Measurements from ENCODE around the gene THOC5. TPM values are rescaled to one million over a fixed set of nuclear protein-coding genes. Genes with fewer than 3 reads are reported as not detected.
"Not testable (repeated sequence)": the region's sequence is repeated elsewhere in the genome, so short reads cannot be mapped to it uniquely, and the experiment has no call there.

The THOC5 gene
- total RNA-seq, 1 donor from 2014 or later = 69.0 TPM

GRCh38 chr22:29550005-29550404, 3.6 kb downstream of the THOC5 start:
- H3K4me3 Mint-ChIP-seq = no peak overlapping the region

GRCh38 chr22:29545045-29545444, 8.5 kb downstream of the THOC5 start:
- H3K27ac Mint-ChIP-seq; H3K9me3 Mint-ChIP-seq; H3K27me3 Mint-ChIP-seq (ENCODE audit: insufficient read depth); DNase-seq (ENCODE audit: low spot score); intact Hi-C loops (cut with micrococcal nuclease); H3K4me3 Mint-ChIP-seq: not testable (repeated sequence)
- peaks cover 10% of the 10 kb centered on the region for H3K4me1 Mint-ChIP-seq (ENCODE audit: low read depth)
- H3K36me3 Mint-ChIP-seq (ENCODE audit: low read depth) = peaks cover 50% of the 10 kb centered on the region

More at GRCh38 chr22:29550005-29550404, 3.6 kb downstream of the THOC5 start:
- Mint-ChIP-seq H3K9me3 (no peaks in the 10 kb centered on the region), H3K27me3 (ENCODE audit: insufficient read depth) (no peaks in the 10 kb centered on the region), H3K36me3 (ENCODE audit: low read depth) (peaks cover 33% of the 10 kb centered on the region), H3K27ac (no peak overlapping the region), H3K4me1 (ENCODE audit: low read depth) (peaks cover 23% of the 10 kb centered on the region)
- DNase-seq (ENCODE audit: low spot score) = no peak
- intact Hi-C loops (cut with micrococcal nuclease) = loop anchor here (10.0 kb wide), 1 partner anchor 875 kb away; the partner anchor contains the start of gene MTFP1

DNA sequence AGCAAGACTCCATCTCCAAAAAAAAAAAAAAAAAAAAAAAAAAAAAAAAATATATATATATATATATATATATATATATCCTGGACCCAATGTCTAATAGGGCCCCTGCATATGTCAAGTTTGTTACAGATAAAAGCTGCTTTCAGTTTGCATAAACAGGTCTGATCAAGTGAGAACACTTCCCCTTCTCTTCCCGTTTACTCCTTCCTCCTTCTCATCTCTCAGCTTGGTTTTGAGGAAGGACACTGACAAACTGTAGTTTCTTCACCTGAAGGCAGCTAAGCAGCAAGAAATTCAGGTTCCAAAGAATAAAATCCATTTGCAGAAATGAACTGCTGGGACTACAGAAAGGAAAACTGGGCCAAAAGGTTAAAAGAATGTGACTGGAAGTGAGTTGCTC, 11.7 kb downstream of the THOC5 start:
- Mint-ChIP-seq H3K27me3 (ENCODE audit: insufficient read depth) (no peaks in the 10 kb centered on the region), H3K27ac (no peak overlapping the region), H3K9me3 (no peaks in the 10 kb centered on the region), H3K4me1 (ENCODE audit: low read depth) (no peaks in the 10 kb centered on the region), H3K4me3 (no peak overlapping the region), H3K36me3 (ENCODE audit: low read depth) (peaks cover 38% of the 10 kb centered on the region)
- DNase-seq (ENCODE audit: low spot score) = no peak
- intact Hi-C loops (cut with micrococcal nuclease) = no loop called here

GRCh38 chr22:29539105-29539504, 14.5 kb downstream of the THOC5 start:
- H3K4me1 Mint-ChIP-seq (ENCODE audit: low read depth) = no peaks in the 10 kb centered on the region
- H3K27me3 Mint-ChIP-seq (ENCODE audit: insufficient read depth) = no peaks in the 10 kb centered on the region
- H3K27ac Mint-ChIP-seq = no peak overlapping the region
- no peak for DNase-seq (ENCODE audit: low spot score)
- peaks cover 41% of the 10 kb centered on the region for H3K36me3 Mint-ChIP-seq (ENCODE audit: low read depth)
- intact Hi-C loops (cut with micrococcal nuclease) = no loop called here
- H3K9me3 Mint-ChIP-seq = no peaks in the 10 kb centered on the region
- no peak overlapping the region for H3K4me3 Mint-ChIP-seq

GRCh38 chr22:29536411-29536810, 17.1 kb downstream of the THOC5 start:
- no peaks in the 10 kb centered on the region for H3K9me3 Mint-ChIP-seq
- H3K4me1 Mint-ChIP-seq (ENCODE audit: low read depth) = no peaks in the 10 kb centered on the region
- intact Hi-C loops (cut with micrococcal nuclease) = no loop called here
- H3K36me3 Mint-ChIP-seq (ENCODE audit: low read depth) = peaks cover 40% of the 10 kb centered on the region
- DNase-seq (ENCODE audit: low spot score) = no peak
- H3K4me3 Mint-ChIP-seq = no peak overlapping the region
- no peak overlapping the region for H3K27ac Mint-ChIP-seq
- no peaks in the 10 kb centered on the region for H3K27me3 Mint-ChIP-seq (ENCODE audit: insufficient read depth)

DNA sequence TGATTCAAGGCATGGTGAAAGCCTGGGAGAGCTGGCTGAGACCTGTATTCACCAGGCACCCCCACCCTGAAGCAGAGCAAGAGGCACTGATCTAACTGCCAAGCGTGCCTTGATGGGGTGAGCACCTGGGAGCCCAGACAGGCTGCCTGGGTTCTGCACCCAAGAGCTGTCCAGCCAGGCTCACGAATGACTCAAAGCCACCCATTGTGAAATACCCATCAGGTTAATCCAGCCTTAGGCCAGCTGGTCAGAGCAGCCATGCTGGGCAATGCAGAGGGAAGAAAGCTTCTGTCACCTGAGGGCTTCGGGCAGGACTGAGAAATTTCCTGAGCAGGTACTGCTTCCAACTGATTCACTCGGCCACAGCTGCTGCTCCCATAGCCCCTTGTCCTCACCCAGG, 22.1 kb downstream of the THOC5 start:
- no peaks in the 10 kb centered on the region for H3K9me3 Mint-ChIP-seq
- no peak overlapping the region for H3K4me3 Mint-ChIP-seq
- no peak overlapping the region for H3K27ac Mint-ChIP-seq
- peaks cover 36% of the 10 kb centered on the region for H3K36me3 Mint-ChIP-seq (ENCODE audit: low read depth)
- no peaks in the 10 kb centered on the region for H3K4me1 Mint-ChIP-seq (ENCODE audit: low read depth)
- intact Hi-C loops (cut with micrococcal nuclease) = no loop called here
- no peaks in the 10 kb centered on the region for H3K27me3 Mint-ChIP-seq (ENCODE audit: insufficient read depth)
- no peak for DNase-seq (ENCODE audit: low spot score)

GRCh38 chr22:29530716-29531115, 22.8 kb downstream of the THOC5 start:
- intact Hi-C loops (cut with micrococcal nuclease) = no loop called here
- no peak overlapping the region for H3K4me3 Mint-ChIP-seq
- H3K36me3 Mint-ChIP-seq (ENCODE audit: low read depth) = peaks cover 34% of the 10 kb centered on the region
- H3K9me3 Mint-ChIP-seq = no peaks in the 10 kb centered on the region
- DNase-seq (ENCODE audit: low spot score) = no peak
- H3K27me3 Mint-ChIP-seq (ENCODE audit: insufficient read depth) = no peaks in the 10 kb centered on the region
- no peak overlapping the region for H3K27ac Mint-ChIP-seq
- H3K4me1 Mint-ChIP-seq (ENCODE audit: low read depth) = no peaks in the 10 kb centered on the region

GRCh38 chr22:29528144-29528543, 25.4 kb downstream of the THOC5 start:
- no peaks in the 10 kb centered on the region for H3K27me3 Mint-ChIP-seq (ENCODE audit: insufficient read depth)
- no peak overlapping the region for H3K27ac Mint-ChIP-seq
- intact Hi-C loops (cut with micrococcal nuclease) = no loop called here
- H3K4me1 Mint-ChIP-seq (ENCODE audit: low read depth) = no peaks in the 10 kb centered on the region
- no peaks in the 10 kb centered on the region for H3K9me3 Mint-ChIP-seq
- peaks cover 27% of the 10 kb centered on the region for H3K36me3 Mint-ChIP-seq (ENCODE audit: low read depth)
- no peak for DNase-seq (ENCODE audit: low spot score)
- no peak overlapping the region for H3K4me3 Mint-ChIP-seq

- H3K4me1 Mint-ChIP-seq (ENCODE audit: low read depth) = no peaks in the 10 kb centered on the region
- no peaks in the 10 kb centered on the region for H3K9me3 Mint-ChIP-seq
- DNase-seq (ENCODE audit: low spot score) = peak; percentile 1
- no peaks in the 10 kb centered on the region for H3K27me3 Mint-ChIP-seq (ENCODE audit: insufficient read depth)
- peaks cover 32% of the 10 kb centered on the region for H3K36me3 Mint-ChIP-seq (ENCODE audit: low read depth)
- intact Hi-C loops (cut with micrococcal nuclease) = loop anchor here (1.0 kb wide), 1 partner anchor 129 kb away; no protein-coding TSS in a partner anchor
- H3K4me3 Mint-ChIP-seq = no peak overlapping the region
- no peak overlapping the region for H3K27ac Mint-ChIP-seq
Measured at GRCh38 chr22:29524442-29525191, 28.9 kb downstream of the THOC5 start.

- Mint-ChIP-seq H3K36me3 (ENCODE audit: low read depth) (peaks cover 35% of the 10 kb centered on the region), H3K9me3 (no peaks in the 10 kb centered on the region), H3K27me3 (ENCODE audit: insufficient read depth) (no peaks in the 10 kb centered on the region), H3K4me3 (no peak overlapping the region), H3K27ac (no peak overlapping the region), H3K4me1 (ENCODE audit: low read depth) (no peaks in the 10 kb centered on the region)
- intact Hi-C loops (cut with micrococcal nuclease) = loop anchor here (1.0 kb wide), 1 partner anchor 128 kb away; no protein-coding TSS in a partner anchor
- no peak for DNase-seq (ENCODE audit: low spot score)
Measured at GRCh38 chr22:29523761-29524160, 29.8 kb downstream of the THOC5 start.

GRCh38 chr22:29521526-29521925, 32.0 kb downstream of the THOC5 start:
- peaks cover 36% of the 10 kb centered on the region for H3K36me3 Mint-ChIP-seq (ENCODE audit: low read depth)
- no peaks in the 10 kb centered on the region for H3K9me3 Mint-ChIP-seq
- DNase-seq (ENCODE audit: low spot score) = no peak
- no peak overlapping the region for H3K27ac Mint-ChIP-seq
- H3K27me3 Mint-ChIP-seq (ENCODE audit: insufficient read depth) = no peaks in the 10 kb centered on the region
- H3K4me1 Mint-ChIP-seq (ENCODE audit: low read depth) = no peaks in the 10 kb centered on the region
- intact Hi-C loops (cut with micrococcal nuclease) = no loop called here
- no peak overlapping the region for H3K4me3 Mint-ChIP-seq

DNA sequence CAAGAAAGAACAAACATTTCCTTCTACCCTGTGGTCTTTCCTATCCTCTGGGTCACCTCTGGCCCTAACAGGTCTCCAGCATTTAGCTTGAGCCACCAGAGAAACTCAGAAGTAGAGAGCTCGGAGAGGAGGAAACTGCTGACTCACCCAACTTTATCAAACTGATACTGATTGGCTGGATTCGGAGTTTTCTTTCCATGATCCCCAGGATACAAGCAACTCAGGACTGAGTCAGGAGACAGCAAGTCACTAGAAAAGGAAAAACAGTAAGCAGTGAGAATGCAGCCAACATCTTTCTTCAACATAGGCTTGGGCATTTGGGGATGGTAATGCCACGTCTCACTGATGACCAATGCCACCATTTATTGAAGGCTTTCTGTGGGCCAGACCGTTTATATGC, 32.7 kb downstream of the THOC5 start:
- intact Hi-C loops (cut with micrococcal nuclease) = no loop called here
- Mint-ChIP-seq H3K36me3 (ENCODE audit: low read depth) (peaks cover 41% of the 10 kb centered on the region), H3K27ac (no peak overlapping the region), H3K4me3 (no peak overlapping the region), H3K27me3 (ENCODE audit: insufficient read depth) (no peaks in the 10 kb centered on the region), H3K4me1 (ENCODE audit: low read depth) (no peaks in the 10 kb centered on the region), H3K9me3 (no peaks in the 10 kb centered on the region)
- no peak for DNase-seq (ENCODE audit: low spot score)

GRCh38 chr22:29519996-29520395, 33.6 kb downstream of the THOC5 start:
- peaks cover 43% of the 10 kb centered on the region for H3K36me3 Mint-ChIP-seq (ENCODE audit: low read depth)
- H3K4me3 Mint-ChIP-seq = no peak overlapping the region
- intact Hi-C loops (cut with micrococcal nuclease) = no loop called here
- no peaks in the 10 kb centered on the region for H3K4me1 Mint-ChIP-seq (ENCODE audit: low read depth)
- no peak for DNase-seq (ENCODE audit: low spot score)
- no peak overlapping the region for H3K27ac Mint-ChIP-seq
- H3K27me3 Mint-ChIP-seq (ENCODE audit: insufficient read depth) = no peaks in the 10 kb centered on the region
- no peaks in the 10 kb centered on the region for H3K9me3 Mint-ChIP-seq
